Kidney epithelial cell (primary cell): ENCODE measurements around the gene YAF2. TPM values are rescaled to one million over a fixed set of nuclear protein-coding genes. Genes with fewer than 3 reads are reported as not detected.

Experiments used
- DNase-seq: peaks from one replicate; pipeline ENCODE4 v3.0.0-alpha.2; 2010; ENCODE audit warnings: low read depth
- H3K27me3 ChIP-seq: 2 replicates; pipeline ENCODE4 v1.6.0; 2011; ENCODE audit warnings: low read length; ENCODE audit not compliant: control insufficient read depth, insufficient read depth
- H3K36me3 ChIP-seq: 2 replicates; pipeline ENCODE4 v1.5.1; 2011; ENCODE audit warnings: low read length; ENCODE audit not compliant: control insufficient read depth, insufficient read depth
- H3K4me3 ChIP-seq: 2 replicates; pipeline ENCODE4 v1.5.1; 2011; ENCODE audit warnings: low read depth, mild to moderate bottlenecking, control low read depth, low read length
- total RNA-seq: library from RNA; depleted of rRNA; stranded (reverse); fragments of >200 nt; gene quantifications from 2 replicates; pipeline ENCODE4 v1.2.3, GENCODE V29; 2015
- TF ChIP-seq, protein P1 (sequence below): IDR thresholded peaks from 2 replicates; pipeline ENCODE4 v1.5.1; 2011; ENCODE audit warnings: mild to moderate bottlenecking, moderate library complexity, low read length, control low read depth, inconsistent platforms; ENCODE audit not compliant: insufficient read depth, poor library complexity, severe bottlenecking

YAF2 gene
- total RNA-seq, 1 donor from 2014 or later = 15.7 TPM

DNA sequence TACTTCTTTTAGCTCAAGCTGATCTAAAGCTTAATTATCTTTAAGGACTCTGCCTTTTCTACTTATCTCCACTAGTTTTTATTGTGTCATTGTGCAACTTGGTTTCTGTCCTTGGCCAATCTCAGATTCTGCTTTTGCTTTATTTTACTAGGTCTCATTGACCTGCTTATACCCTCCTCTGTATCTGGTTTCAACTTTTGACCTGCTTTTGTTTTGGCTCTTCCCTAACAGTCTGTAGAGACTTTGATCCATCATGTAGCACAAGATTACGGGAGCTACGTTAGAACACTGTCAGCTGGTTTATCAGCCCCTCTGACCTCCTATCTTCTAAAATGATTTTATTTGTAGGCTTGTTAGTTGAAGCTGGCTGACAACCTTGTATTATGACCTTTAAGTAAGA lies 44.2 kb upstream of the YAF2 start:
- Histone ChIP-seq H3K27me3 (no peaks in the 10 kb centered on the region), H3K36me3 (no peaks in the 10 kb centered on the region), H3K4me3 (no peak overlapping the region)
- TF ChIP-seq, protein P1, sequence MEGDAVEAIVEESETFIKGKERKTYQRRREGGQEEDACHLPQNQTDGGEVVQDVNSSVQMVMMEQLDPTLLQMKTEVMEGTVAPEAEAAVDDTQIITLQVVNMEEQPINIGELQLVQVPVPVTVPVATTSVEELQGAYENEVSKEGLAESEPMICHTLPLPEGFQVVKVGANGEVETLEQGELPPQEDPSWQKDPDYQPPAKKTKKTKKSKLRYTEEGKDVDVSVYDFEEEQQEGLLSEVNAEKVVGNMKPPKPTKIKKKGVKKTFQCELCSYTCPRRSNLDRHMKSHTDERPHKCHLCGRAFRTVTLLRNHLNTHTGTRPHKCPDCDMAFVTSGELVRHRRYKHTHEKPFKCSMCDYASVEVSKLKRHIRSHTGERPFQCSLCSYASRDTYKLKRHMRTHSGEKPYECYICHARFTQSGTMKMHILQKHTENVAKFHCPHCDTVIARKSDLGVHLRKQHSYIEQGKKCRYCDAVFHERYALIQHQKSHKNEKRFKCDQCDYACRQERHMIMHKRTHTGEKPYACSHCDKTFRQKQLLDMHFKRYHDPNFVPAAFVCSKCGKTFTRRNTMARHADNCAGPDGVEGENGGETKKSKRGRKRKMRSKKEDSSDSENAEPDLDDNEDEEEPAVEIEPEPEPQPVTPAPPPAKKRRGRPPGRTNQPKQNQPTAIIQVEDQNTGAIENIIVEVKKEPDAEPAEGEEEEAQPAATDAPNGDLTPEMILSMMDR = no peak
- no peak for DNase-seq

GRCh38 chr12:42281844-42282243 lies 43.8 kb upstream of the YAF2 start:
- Histone ChIP-seq H3K4me3 (no peak overlapping the region), H3K27me3 (no peaks in the 10 kb centered on the region), H3K36me3 (no peaks in the 10 kb centered on the region)
- TF ChIP-seq, protein P1 = no peak
- no peak for DNase-seq

- DNase-seq = no peak
- TF ChIP-seq, protein P1 = no peak
- Histone ChIP-seq H3K27me3 (no peaks in the 10 kb centered on the region), H3K4me3 (no peak overlapping the region), H3K36me3 (no peaks in the 10 kb centered on the region)
Observed at GRCh38 chr12:42281278-42281677, 43.2 kb upstream of the YAF2 start.

- DNase-seq = no peak
- no peaks in the 10 kb centered on the region for H3K36me3 ChIP-seq
- TF ChIP-seq, protein P1 = no peak
Observed at GRCh38 chr12:42278128-42278510, 40.1 kb upstream of the YAF2 start.

DNA sequence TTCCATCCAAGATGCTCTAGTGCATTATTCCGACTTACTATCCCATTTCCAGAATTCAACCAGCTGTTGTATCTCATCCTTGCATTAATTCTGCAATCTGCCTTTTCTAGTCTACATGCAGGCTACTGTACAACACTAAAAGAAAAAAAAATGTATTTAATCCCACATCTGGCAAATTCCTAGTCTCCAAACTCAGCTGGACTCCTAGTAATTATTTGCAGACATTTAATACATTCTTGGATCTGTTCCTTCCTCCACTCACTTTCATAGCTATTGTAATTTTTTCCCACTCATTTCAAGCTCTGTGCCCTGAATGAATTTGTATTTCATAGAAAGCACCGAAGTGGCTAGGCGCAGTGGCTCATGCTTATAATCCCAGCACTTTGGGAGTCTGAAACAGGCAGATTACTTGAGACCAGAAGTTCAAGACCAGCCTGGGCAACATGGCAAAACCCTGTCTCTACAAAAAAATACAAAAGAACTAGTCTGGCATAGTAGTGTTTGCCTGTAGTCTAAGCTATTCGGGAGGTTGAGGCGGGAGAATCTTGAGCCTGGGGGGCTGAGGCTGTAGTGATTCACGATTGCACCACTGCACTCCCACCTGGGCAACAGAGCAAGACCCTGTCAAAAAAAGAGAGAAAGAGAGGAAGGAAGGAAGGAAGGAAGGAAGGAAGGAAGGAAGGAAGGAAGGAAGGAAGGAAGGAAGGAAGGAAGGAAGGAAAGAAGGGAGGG lies 39.5 kb upstream of the YAF2 start:
- no peak for DNase-seq
- Histone ChIP-seq H3K4me3 (no peak overlapping the region), H3K27me3 (no peaks in the 10 kb centered on the region), H3K36me3 (no peaks in the 10 kb centered on the region)
- TF ChIP-seq, protein P1 = no peak

More at GRCh38 chr12:42278128-42278510, 40.1 kb upstream of the YAF2 start:
- Histone ChIP-seq H3K27me3 (no peaks in the 10 kb centered on the region), H3K4me3 (no peak overlapping the region)

GRCh38 chr12:42275499-42275898 lies 37.5 kb upstream of the YAF2 start:
- TF ChIP-seq, protein P1 = no peak
- H3K36me3 ChIP-seq = no peaks in the 10 kb centered on the region

More at GRCh38 chr12:42275499-42275898, 37.5 kb upstream of the YAF2 start:
- Histone ChIP-seq H3K27me3 (no peaks in the 10 kb centered on the region), H3K4me3 (no peak overlapping the region)
- DNase-seq = no peak
